ENCODE data around the gene ANGPT4.

GRCh38 chr20:905396-905961 is 10.7 kb downstream of the ANGPT4 start:
- TF ChIP-seq CTCF (IDR thresholded peaks at IDR 0.05; ENCODE audit: low read depth, low read length) (no peak), POLR2A (IDR thresholded peaks at IDR 0.05; ENCODE audit: extremely low read depth, insufficient read length) (no peak), MYC (IDR thresholded peaks at IDR 0.05; ENCODE audit: low read depth, low read length) (no peak), MAX (IDR thresholded peaks at IDR 0.05; ENCODE audit: low read depth, low read length) (no peak; the same call in 1 of the 2 replicates)
